ENCODE data around the gene SCAF1. TPM values are rescaled to one million over a fixed set of nuclear protein-coding genes. Genes with fewer than 3 reads are reported as not detected.

SCAF1 gene
- total and polyA plus RNA-seq, 9 of the 15 experiments (the other 6 are each of a cell fraction or from before 2014, with no cell fraction given), result 0.20 to 79.0 (median 4.9) TPM

DNA sequence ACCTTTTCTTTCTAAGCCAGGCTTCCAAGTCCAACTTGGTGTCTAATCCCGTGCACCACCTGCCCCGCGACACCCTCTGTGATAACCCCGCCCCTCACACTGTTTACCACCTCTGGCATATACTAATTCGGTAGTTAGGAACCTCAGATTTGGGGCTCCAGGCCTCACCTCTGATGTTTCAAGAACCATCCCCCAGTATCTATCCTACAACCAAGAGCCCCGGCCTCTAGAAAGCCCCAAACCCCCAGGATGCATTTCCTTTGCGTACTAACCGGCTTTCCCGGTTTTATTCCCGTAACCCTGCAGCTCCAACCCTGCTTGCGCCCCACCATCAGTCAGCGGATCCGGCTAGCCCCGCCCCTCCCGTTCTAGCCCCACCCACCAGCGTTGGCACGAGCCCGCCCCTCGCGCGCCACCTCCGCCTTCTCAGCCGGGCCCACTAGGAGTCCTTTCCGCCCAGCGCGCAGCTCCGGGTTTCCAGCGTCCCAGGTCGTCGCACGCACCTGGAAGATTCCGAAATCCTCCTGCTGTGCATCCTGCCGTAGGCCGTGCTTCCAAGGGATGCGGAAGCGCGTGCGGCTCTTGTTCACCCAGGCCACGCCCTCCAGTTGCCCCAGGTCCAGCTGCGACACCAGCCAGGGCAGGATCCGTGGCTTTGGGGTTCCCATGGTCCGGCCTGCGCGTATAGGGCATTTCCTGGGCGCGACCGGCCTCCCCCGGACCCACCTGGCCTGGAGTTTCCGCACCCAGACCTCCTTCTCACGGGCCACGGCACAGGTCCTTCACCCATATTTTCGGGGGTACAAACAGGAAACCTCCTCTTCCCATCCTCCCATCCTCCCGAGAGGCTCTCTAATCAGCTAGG is 22.4 kb downstream of the SCAF1 start (continued):
- TF ChIP-seq, protein P1, sequence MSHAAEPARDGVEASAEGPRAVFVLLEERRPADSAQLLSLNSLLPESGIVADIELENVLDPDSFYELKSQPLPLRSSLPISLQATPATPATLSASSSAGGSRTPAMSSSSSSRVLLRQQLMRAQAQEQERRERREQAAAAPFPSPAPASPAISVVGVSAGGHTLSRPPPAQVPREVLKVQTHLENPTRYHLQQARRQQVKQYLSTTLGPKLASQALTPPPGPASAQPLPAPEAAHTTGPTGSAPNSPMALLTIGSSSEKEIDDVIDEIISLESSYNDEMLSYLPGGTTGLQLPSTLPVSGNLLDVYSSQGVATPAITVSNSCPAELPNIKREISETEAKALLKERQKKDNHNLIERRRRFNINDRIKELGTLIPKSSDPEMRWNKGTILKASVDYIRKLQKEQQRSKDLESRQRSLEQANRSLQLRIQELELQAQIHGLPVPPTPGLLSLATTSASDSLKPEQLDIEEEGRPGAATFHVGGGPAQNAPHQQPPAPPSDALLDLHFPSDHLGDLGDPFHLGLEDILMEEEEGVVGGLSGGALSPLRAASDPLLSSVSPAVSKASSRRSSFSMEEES (CRISPR knock-in tag; IDR thresholded peaks at IDR 0.05), result no peak
- peak; percentile 36 for TF ChIP-seq POLR2B (IDR thresholded peaks at IDR 0.05; ENCODE audit: low read depth, partially characterized antibody)
- TF ChIP-seq, protein P2, sequence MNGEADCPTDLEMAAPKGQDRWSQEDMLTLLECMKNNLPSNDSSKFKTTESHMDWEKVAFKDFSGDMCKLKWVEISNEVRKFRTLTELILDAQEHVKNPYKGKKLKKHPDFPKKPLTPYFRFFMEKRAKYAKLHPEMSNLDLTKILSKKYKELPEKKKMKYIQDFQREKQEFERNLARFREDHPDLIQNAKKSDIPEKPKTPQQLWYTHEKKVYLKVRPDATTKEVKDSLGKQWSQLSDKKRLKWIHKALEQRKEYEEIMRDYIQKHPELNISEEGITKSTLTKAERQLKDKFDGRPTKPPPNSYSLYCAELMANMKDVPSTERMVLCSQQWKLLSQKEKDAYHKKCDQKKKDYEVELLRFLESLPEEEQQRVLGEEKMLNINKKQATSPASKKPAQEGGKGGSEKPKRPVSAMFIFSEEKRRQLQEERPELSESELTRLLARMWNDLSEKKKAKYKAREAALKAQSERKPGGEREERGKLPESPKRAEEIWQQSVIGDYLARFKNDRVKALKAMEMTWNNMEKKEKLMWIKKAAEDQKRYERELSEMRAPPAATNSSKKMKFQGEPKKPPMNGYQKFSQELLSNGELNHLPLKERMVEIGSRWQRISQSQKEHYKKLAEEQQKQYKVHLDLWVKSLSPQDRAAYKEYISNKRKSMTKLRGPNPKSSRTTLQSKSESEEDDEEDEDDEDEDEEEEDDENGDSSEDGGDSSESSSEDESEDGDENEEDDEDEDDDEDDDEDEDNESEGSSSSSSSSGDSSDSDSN (IDR thresholded peaks at IDR 0.05; ENCODE audit: borderline replicate concordance in 1 of 2, low read depth in 2 of 2, low read length in 2 of 2), result 0 out of 4 replicates have a peak, but pooled peaks of 1 of the 2 experiments have one; percentile 44
- TF ChIP-seq CTBP1 (IDR thresholded peaks at IDR 0.05; ENCODE audit: borderline replicate concordance), result peak; percentile 73; the same call in 1 of the 2 replicates
- no peak for TF ChIP-seq RUNX1 (IDR thresholded peaks at IDR 0.05; ENCODE audit: low read depth)
- TF ChIP-seq, protein P3, sequence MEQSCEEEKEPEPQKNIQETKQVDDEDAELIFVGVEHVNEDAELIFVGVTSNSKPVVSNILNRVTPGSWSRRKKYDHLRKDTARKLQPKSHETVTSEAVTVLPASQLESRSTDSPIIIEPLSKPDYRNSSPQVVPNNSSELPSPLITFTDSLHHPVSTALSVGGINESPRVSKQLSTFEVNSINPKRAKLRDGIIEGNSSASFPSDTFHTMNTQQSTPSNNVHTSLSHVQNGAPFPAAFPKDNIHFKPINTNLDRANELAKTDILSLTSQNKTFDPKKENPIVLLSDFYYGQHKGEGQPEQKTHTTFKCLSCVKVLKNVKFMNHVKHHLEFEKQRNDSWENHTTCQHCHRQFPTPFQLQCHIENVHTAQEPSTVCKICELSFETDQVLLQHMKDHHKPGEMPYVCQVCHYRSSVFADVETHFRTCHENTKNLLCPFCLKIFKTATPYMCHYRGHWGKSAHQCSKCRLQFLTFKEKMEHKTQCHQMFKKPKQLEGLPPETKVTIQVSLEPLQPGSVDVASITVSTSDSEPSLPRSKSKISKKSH (CRISPR knock-in tag; IDR thresholded peaks at IDR 0.05), result no peak
- no peak for TF ChIP-seq ZNF583 (CRISPR knock-in tag; IDR thresholded peaks at IDR 0.05)
- no peak for TF ChIP-seq BRD4 (IDR thresholded peaks at IDR 0.05)
- peak in 1 of 2 experiments; percentile 12; a peak in 1 of 4 replicates for TF ChIP-seq SRF (CRISPR knock-in tag; IDR thresholded peaks at IDR 0.05)
- peak; percentile 72 for TF ChIP-seq HMGN3 (IDR thresholded peaks at IDR 0.05; ENCODE audit: borderline replicate concordance, extremely low read depth, insufficient read length, low read depth, low read length)
- peak; percentile 33 for TF ChIP-seq SAP30 (IDR thresholded peaks at IDR 0.05; ENCODE audit: borderline replicate concordance, insufficient read depth, low read depth, low read length, poor library complexity, severe bottlenecking)
- peak in 2 of 3 experiments; percentile 4 to 11; a peak in 1 of 6 replicates for TF ChIP-seq CTCF (IDR thresholded peaks at IDR 0.05 in 2 of 3, conservative IDR thresholded peaks at IDR 0.05 in 1 of 3; ENCODE audit: insufficient read depth in 2 of 3, low read depth in 1 of 3, low read length in 3 of 3)
- TF ChIP-seq XRCC3 (IDR thresholded peaks at IDR 0.05), result no peak
- 0 out of 2 replicates have a peak, but pooled peaks have one; percentile 22 for TF ChIP-seq STAT6 (CRISPR knock-in tag; IDR thresholded peaks at IDR 0.05)
- peak; percentile 59; the same call in 1 of the 2 replicates for TF ChIP-seq SUPT5H (IDR thresholded peaks at IDR 0.05)

All from K562 (cell line).